HEK293T (cell line): ENCODE data around the gene PLCL2.

Experiments
- CTCF ChIA-PET: fragments of 350-600 bp; formaldehyde crosslinking; extraction: SDS; loops from one replicate; lab custom pipeline; 2021; ENCODE audit warnings: antibody characterized with exemption, inconsistent platforms; lab: Yijun Ruan, JAX
- POLR2A ChIA-PET: fragments of 350-600 bp; formaldehyde crosslinking; extraction: SDS; loops from one replicate; lab custom pipeline; 2020; ENCODE audit warnings: antibody characterized with exemption, inconsistent platforms; lab: Yijun Ruan, JAX
- DNase-seq: peaks from one replicate; pipeline ENCODE4 v3.0.0; 2012; ENCODE audit warnings: mixed read lengths; ENCODE audit errors: extremely low spot score
- ARNT ChIP-seq: fragments of 450-650 bp; IDR thresholded peaks from 2 replicates; pipeline ENCODE4 v1.6.1; 2017; ENCODE audit warnings: mild to moderate bottlenecking
- BHLHE40 ChIP-seq: fragments of 450-650 bp; IDR thresholded peaks from 2 replicates; pipeline ENCODE4 v1.6.1; 2016; ENCODE audit warnings: mild to moderate bottlenecking, moderate library complexity, borderline replicate concordance
- CTBP1 ChIP-seq: fragments of 450-650 bp; IDR thresholded peaks from 2 replicates; pipeline ENCODE4 v1.6.1; 2016; ENCODE audit warnings: borderline replicate concordance
- ELF4 ChIP-seq: fragments of 450-650 bp; IDR thresholded peaks from 2 replicates; pipeline ENCODE4 v1.6.1; 2017; ENCODE audit warnings: antibody characterized with exemption
- FOXA1 ChIP-seq: fragments of 450-650 bp; IDR thresholded peaks from 2 replicates; pipeline ENCODE4 v1.6.1; 2016; ENCODE audit warnings: mild to moderate bottlenecking
- FOXK2 ChIP-seq: fragments of 450-650 bp; IDR thresholded peaks from 2 replicates; pipeline ENCODE4 v1.6.1; 2016; ENCODE audit warnings: mild to moderate bottlenecking
- FOXM1 ChIP-seq: fragments of 450-650 bp; IDR thresholded peaks from 2 replicates; pipeline ENCODE4 v1.6.1; 2017; ENCODE audit warnings: mild to moderate bottlenecking, borderline replicate concordance
- HDGF ChIP-seq: fragments of 450-650 bp; IDR thresholded peaks from 2 replicates; pipeline ENCODE4 v1.6.1; 2017; ENCODE audit warnings: antibody characterized with exemption, borderline replicate concordance
- L3MBTL2 ChIP-seq: fragments of 450-650 bp; conservative IDR thresholded peaks from 2 replicates; pipeline ENCODE4 v1.6.1; 2016; ENCODE audit warnings: mild to moderate bottlenecking
- LEF1 ChIP-seq: fragments of 450-650 bp; IDR thresholded peaks from 2 replicates; pipeline ENCODE4 v1.6.1; 2017; ENCODE audit warnings: mild to moderate bottlenecking, borderline replicate concordance
- NFRKB ChIP-seq: fragments of 450-650 bp; IDR thresholded peaks from 2 replicates; pipeline ENCODE4 v1.6.1; 2016; ENCODE audit warnings: mild to moderate bottlenecking, moderate library complexity
- PKNOX1 ChIP-seq: fragments of 450-650 bp; IDR thresholded peaks from 2 replicates; pipeline ENCODE4 v1.6.1; 2016
- SP1 ChIP-seq: fragments of 450-650 bp; IDR thresholded peaks from 2 replicates; pipeline ENCODE4 v1.6.1; 2017
- SUZ12 ChIP-seq: fragments of 450-650 bp; IDR thresholded peaks from 2 replicates; pipeline ENCODE4 v1.6.1; 2016; ENCODE audit warnings: mild to moderate bottlenecking
- TARDBP ChIP-seq: fragments of 450-650 bp; IDR thresholded peaks from 2 replicates; pipeline ENCODE4 v1.6.1; 2016
- ZNF384 ChIP-seq: fragments of 450-650 bp; IDR thresholded peaks from 2 replicates; pipeline ENCODE4 v1.6.1; 2016

PLCL2 gene

DNA sequence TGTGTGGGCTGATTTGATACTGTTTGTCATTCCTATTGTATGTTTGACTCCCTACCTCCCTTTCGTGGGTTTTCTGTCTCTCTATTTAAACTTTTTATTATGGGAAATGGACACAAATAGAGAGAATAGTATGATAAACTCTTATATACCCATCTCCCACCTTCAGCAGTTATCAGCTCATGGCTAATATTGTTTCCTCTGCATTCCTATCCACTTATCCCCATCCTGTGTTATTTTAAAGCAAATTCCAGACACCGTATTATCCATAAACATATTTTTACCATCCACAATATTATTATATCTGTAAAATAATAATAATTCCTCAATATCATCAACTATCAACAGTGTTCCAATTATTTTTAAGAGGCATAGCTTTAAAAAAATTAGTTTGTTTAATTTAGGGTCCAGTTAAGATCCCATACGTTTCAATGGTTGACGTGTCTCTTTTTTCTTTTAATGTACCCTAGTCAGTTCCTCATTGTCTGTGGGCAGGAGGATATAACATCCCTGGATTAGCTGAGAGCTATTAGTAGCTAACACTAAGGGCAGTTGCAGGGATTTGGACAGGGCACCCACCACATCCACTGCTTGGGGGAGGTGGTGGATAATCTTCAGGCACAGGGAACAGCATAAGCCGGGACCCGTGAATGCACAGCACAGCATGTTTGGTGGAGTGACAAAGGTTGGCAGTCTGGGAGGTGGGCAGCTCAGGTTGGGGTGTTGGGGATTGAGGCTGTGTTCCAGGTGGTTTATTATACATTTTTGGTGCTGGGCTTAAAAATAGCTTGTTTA is 23.5 kb downstream of the PLCL2 start:
- no peak for DNase-seq
- ChIA-PET POLR2A (interaction anchor here (0.8 kb wide), 3 partner anchors 9 to 136 kb away, joined by 3 read pairs; no protein-coding TSS in a partner anchor), CTCF (interaction anchor here (0.5 kb wide), 1 partner anchor 16 kb away, joined by 3 read pairs; no protein-coding TSS in a partner anchor)
- TF ChIP-seq ZNF384 (no peak), NFRKB (no peak), SUZ12 (no peak), HDGF (no peak), ARNT (no peak), FOXA1 (no peak), PKNOX1 (no peak), FOXK2 (no peak)

- TF ChIP-seq ZNF384 (no peak), FOXM1 (no peak), FOXK2 (no peak), TARDBP (no peak), ELF4 (no peak), HDGF (no peak), SUZ12 (no peak), BHLHE40 (no peak), FOXA1 (no peak), PKNOX1 (no peak), L3MBTL2 (no peak), ARNT (no peak), NFRKB (no peak), CTBP1 (no peak), SP1 (no peak), LEF1 (no peak)
- POLR2A ChIA-PET = interaction anchor here (0.8 kb wide), 2 partner anchors 9 to 135 kb away, joined by 3 read pairs; no protein-coding TSS in a partner anchor
- CTCF ChIA-PET = no interaction called here
- DNase-seq = no peak
These were observed 24.1 kb downstream of the PLCL2 start for GRCh38 chr3:16908896-16909295.

DNA sequence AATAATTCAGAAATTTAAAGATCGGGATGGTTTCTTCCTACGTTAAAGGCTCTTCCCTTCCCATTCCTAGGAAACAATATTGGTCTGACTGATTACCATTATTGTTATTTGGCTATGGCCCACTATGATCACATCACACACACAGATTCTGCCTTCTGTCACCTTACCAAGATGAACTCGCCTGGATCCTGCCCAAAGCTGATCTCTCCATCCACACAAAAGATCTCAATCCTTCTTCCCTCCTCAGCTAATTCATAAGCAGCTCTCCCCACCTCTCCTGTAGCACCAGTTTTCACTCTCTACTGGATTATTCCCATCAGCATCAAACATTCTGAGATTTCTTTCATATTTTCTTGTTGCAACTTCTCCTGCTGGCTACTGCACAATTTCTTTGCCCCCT is 25.0 kb downstream of the PLCL2 start:
- POLR2A ChIA-PET = no interaction called here
- no peak for DNase-seq
- TF ChIP-seq ELF4 (no peak), LEF1 (no peak), ARNT (no peak), FOXM1 (no peak), CTBP1 (no peak), ZNF384 (no peak), SUZ12 (no peak), PKNOX1 (no peak), NFRKB (no peak), SP1 (no peak), BHLHE40 (no peak), FOXA1 (no peak), TARDBP (no peak), L3MBTL2 (no peak), HDGF (no peak), FOXK2 (no peak)
- CTCF ChIA-PET = no interaction called here

- no peak for TF ChIP-seq L3MBTL2
- no peak for TF ChIP-seq ARNT
- TF ChIP-seq FOXK2 = no peak
- TF ChIP-seq FOXM1 = no peak
- no peak for TF ChIP-seq BHLHE40
- TF ChIP-seq TARDBP = no peak
- no peak for TF ChIP-seq NFRKB
- POLR2A ChIA-PET = no interaction called here
- CTCF ChIA-PET = no interaction called here
These were observed 25.5 kb downstream of the PLCL2 start for GRCh38 chr3:16910207-16910606.

GRCh38 chr3:16911916-16912315 is 27.2 kb downstream of the PLCL2 start:
- CTCF ChIA-PET = no interaction called here

More at GRCh38 chr3:16910207-16910606, 25.5 kb downstream of the PLCL2 start:
- no peak for DNase-seq

DNA sequence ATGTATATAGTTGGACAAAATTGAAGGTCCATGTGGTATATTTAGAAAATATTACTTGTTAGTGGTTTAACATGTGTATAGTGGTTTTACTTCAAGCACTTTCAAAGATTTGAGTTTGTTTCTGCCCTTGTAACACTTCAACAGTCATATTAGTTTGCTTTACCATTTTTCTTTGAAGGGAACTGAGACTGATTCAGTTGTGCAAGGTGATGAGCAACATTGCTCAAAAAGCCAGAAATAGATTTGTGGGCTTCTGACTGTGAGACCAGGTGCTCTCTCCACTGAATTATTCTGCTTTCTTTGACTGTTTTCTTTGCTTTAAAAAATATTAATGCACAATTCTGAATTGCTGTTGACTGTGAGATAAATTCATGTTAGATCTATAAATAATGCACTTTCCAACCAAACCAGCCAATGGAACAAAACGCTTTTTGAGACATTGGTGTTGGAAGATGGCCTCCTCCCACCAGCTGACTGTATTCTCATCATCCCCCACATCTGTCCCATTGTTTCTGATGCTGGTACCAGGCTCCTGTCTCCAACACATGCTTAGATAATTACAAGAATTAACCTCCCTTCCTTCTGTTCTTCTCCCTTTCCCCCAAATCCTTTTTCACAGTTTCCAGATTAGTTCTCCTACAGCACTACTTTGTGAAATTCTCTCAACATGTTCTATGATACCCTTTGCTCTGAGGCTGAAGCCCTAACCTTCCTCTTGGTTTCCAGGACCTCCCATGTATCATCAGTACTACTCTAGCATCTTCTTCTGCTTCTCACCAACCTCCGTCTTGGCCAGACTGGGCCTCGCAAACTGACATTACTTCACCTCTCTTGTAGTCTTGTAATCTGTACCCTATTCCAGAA is 27.9 kb downstream of the PLCL2 start:
- DNase-seq = no peak
- ChIA-PET POLR2A (no interaction called here), CTCF (no interaction called here)
- TF ChIP-seq ELF4 (no peak), PKNOX1 (no peak), CTBP1 (no peak), LEF1 (no peak), BHLHE40 (no peak), HDGF (no peak), SUZ12 (no peak), ARNT (no peak), FOXA1 (no peak), NFRKB (no peak), FOXK2 (no peak), L3MBTL2 (no peak), TARDBP (no peak), SP1 (no peak)

More at GRCh38 chr3:16911916-16912315, 27.2 kb downstream of the PLCL2 start:
- no peak for DNase-seq
- TF ChIP-seq CTBP1 (no peak), ELF4 (no peak)
- POLR2A ChIA-PET = no interaction called here
